NCI-H2227 (cell line): ENCODE data around the gene CBX4.

Experiments
- DNase-seq: peaks from one replicate; lab custom pipeline; 2025; ENCODE audit not compliant: unreplicated experiment; lab: John Stamatoyannopoulos, UW

Gene CBX4

GRCh38 chr17:79831265-79832217 is 7.7 kb downstream of the CBX4 start:
- DNase-seq: no peak

- DNase-seq: no peak
Measured at GRCh38 chr17:79830763-79831264, 8.4 kb downstream of the CBX4 start.

- no peak for DNase-seq
Measured at GRCh38 chr17:79830303-79830702, 8.9 kb downstream of the CBX4 start.

- no peak for DNase-seq
Measured at GRCh38 chr17:79829457-79829856, 9.8 kb downstream of the CBX4 start.

GRCh38 chr17:79829004-79829403 is 10.2 kb downstream of the CBX4 start:
- DNase-seq: no peak

- no peak for DNase-seq
Measured at GRCh38 chr17:79826841-79827578, 12.2 kb downstream of the CBX4 start.

- no peak for DNase-seq
Measured at GRCh38 chr17:79826204-79826680, 13.0 kb downstream of the CBX4 start.

- DNase-seq: no peak
Measured at GRCh38 chr17:79825580-79825921, 13.7 kb downstream of the CBX4 start.

- no peak for DNase-seq
Measured at GRCh38 chr17:79824893-79825579, 14.2 kb downstream of the CBX4 start.

GRCh38 chr17:79824234-79824633 is 15.0 kb downstream of the CBX4 start:
- no peak for DNase-seq

GRCh38 chr17:79822583-79823124 is 16.6 kb downstream of the CBX4 start:
- no peak for DNase-seq

GRCh38 chr17:79821331-79822095 is 17.7 kb downstream of the CBX4 start:
- no peak for DNase-seq

GRCh38 chr17:79820959-79821330 is 18.3 kb downstream of the CBX4 start:
- DNase-seq: no peak

- no peak for DNase-seq
Measured at GRCh38 chr17:79819534-79820276, 19.5 kb downstream of the CBX4 start.

- DNase-seq: no peak
Measured at GRCh38 chr17:79819085-79819484, 20.2 kb downstream of the CBX4 start.

GRCh38 chr17:79818026-79818758 is 21.0 kb downstream of the CBX4 start:
- DNase-seq: no peak

- DNase-seq: no peak
Measured at GRCh38 chr17:79815836-79816461, 23.3 kb downstream of the CBX4 start.
